ENCODE measurements around the gene LEF1.

LEF1 gene

GRCh38 chr4:108060164-108060563, 108.6 kb downstream of the LEF1 start:
- peak; percentile 39 for DNase-seq (ENCODE audit: extremely low spot score)
- ChIA-PET POLR2A (no interaction called here), CTCF (interaction anchor here (0.9 to 1.2 kb wide), 2 partner anchors 26 to 512 kb away, joined by 3 to 5 read pairs; no protein-coding TSS in a partner anchor)
- TF ChIP-seq BHLHE40 (IDR thresholded peaks at IDR 0.05; ENCODE audit: borderline replicate concordance) (no peak), FOXK2 (IDR thresholded peaks at IDR 0.05) (no peak), SP1 (IDR thresholded peaks at IDR 0.05) (no peak), ELF4 (IDR thresholded peaks at IDR 0.05) (no peak), LEF1 (IDR thresholded peaks at IDR 0.05; ENCODE audit: borderline replicate concordance) (no peak), NFRKB (IDR thresholded peaks at IDR 0.05) (no peak), ARNT (IDR thresholded peaks at IDR 0.05) (no peak), HDGF (IDR thresholded peaks at IDR 0.05; ENCODE audit: borderline replicate concordance) (no peak), L3MBTL2 (conservative IDR thresholded peaks at IDR 0.05) (no peak), PKNOX1 (IDR thresholded peaks at IDR 0.05) (no peak), TARDBP (IDR thresholded peaks at IDR 0.05) (no peak), SUZ12 (IDR thresholded peaks at IDR 0.05) (no peak), FOXM1 (IDR thresholded peaks at IDR 0.05; ENCODE audit: borderline replicate concordance) (no peak), ZNF384 (IDR thresholded peaks at IDR 0.05) (no peak), CTBP1 (IDR thresholded peaks at IDR 0.05; ENCODE audit: borderline replicate concordance) (no peak), FOXA1 (IDR thresholded peaks at IDR 0.05) (no peak)

- TF ChIP-seq ZNF384 (IDR thresholded peaks at IDR 0.05) = no peak
- TF ChIP-seq FOXA1 (IDR thresholded peaks at IDR 0.05) = no peak
- no peak for TF ChIP-seq FOXM1 (IDR thresholded peaks at IDR 0.05; ENCODE audit: borderline replicate concordance)
- TF ChIP-seq CTBP1 (IDR thresholded peaks at IDR 0.05; ENCODE audit: borderline replicate concordance) = no peak
- no peak for TF ChIP-seq SUZ12 (IDR thresholded peaks at IDR 0.05)
- TF ChIP-seq LEF1 (IDR thresholded peaks at IDR 0.05; ENCODE audit: borderline replicate concordance) = no peak
- no peak for TF ChIP-seq ELF4 (IDR thresholded peaks at IDR 0.05)
- TF ChIP-seq PKNOX1 (IDR thresholded peaks at IDR 0.05) = no peak
- TF ChIP-seq TARDBP (IDR thresholded peaks at IDR 0.05) = no peak
- TF ChIP-seq NFRKB (IDR thresholded peaks at IDR 0.05) = no peak
- no peak for TF ChIP-seq FOXK2 (IDR thresholded peaks at IDR 0.05)
- ChIA-PET POLR2A (no interaction called here), CTCF (no interaction called here)
- DNase-seq (ENCODE audit: extremely low spot score) = no peak
Measured at GRCh38 chr4:108058685-108059440, 109.9 kb downstream of the LEF1 start.

GRCh38 chr4:108056418-108056817, 112.3 kb downstream of the LEF1 start:
- no peak for DNase-seq (ENCODE audit: extremely low spot score)
- ChIA-PET POLR2A (no interaction called here), CTCF (no interaction called here)
- TF ChIP-seq FOXM1 (IDR thresholded peaks at IDR 0.05; ENCODE audit: borderline replicate concordance) (no peak), NFRKB (IDR thresholded peaks at IDR 0.05) (no peak), BHLHE40 (IDR thresholded peaks at IDR 0.05; ENCODE audit: borderline replicate concordance) (no peak), SP1 (IDR thresholded peaks at IDR 0.05) (no peak), HDGF (IDR thresholded peaks at IDR 0.05; ENCODE audit: borderline replicate concordance) (no peak), L3MBTL2 (conservative IDR thresholded peaks at IDR 0.05) (no peak), PKNOX1 (IDR thresholded peaks at IDR 0.05) (no peak), ELF4 (IDR thresholded peaks at IDR 0.05) (no peak), ZNF384 (IDR thresholded peaks at IDR 0.05) (no peak), FOXK2 (IDR thresholded peaks at IDR 0.05) (no peak), SUZ12 (IDR thresholded peaks at IDR 0.05) (no peak), TARDBP (IDR thresholded peaks at IDR 0.05) (no peak), LEF1 (IDR thresholded peaks at IDR 0.05; ENCODE audit: borderline replicate concordance) (no peak), ARNT (IDR thresholded peaks at IDR 0.05) (no peak), CTBP1 (IDR thresholded peaks at IDR 0.05; ENCODE audit: borderline replicate concordance) (no peak), FOXA1 (IDR thresholded peaks at IDR 0.05) (no peak)

GRCh38 chr4:108055787-108056186, 112.9 kb downstream of the LEF1 start:
- CTCF ChIA-PET = interaction anchor here (1.1 kb wide), 1 partner anchor 10 kb away, joined by 3 read pairs; no protein-coding TSS in a partner anchor
- TF ChIP-seq PKNOX1 (IDR thresholded peaks at IDR 0.05) (no peak), FOXM1 (IDR thresholded peaks at IDR 0.05; ENCODE audit: borderline replicate concordance) (no peak), SP1 (IDR thresholded peaks at IDR 0.05) (no peak), SUZ12 (IDR thresholded peaks at IDR 0.05) (no peak), TARDBP (IDR thresholded peaks at IDR 0.05) (no peak), ZNF384 (IDR thresholded peaks at IDR 0.05) (no peak), ELF4 (IDR thresholded peaks at IDR 0.05) (no peak), FOXA1 (IDR thresholded peaks at IDR 0.05) (no peak), L3MBTL2 (conservative IDR thresholded peaks at IDR 0.05) (no peak), BHLHE40 (IDR thresholded peaks at IDR 0.05; ENCODE audit: borderline replicate concordance) (no peak), CTBP1 (IDR thresholded peaks at IDR 0.05; ENCODE audit: borderline replicate concordance) (no peak), LEF1 (IDR thresholded peaks at IDR 0.05; ENCODE audit: borderline replicate concordance) (no peak), ARNT (IDR thresholded peaks at IDR 0.05) (no peak), NFRKB (IDR thresholded peaks at IDR 0.05) (no peak), FOXK2 (IDR thresholded peaks at IDR 0.05) (no peak), HDGF (IDR thresholded peaks at IDR 0.05; ENCODE audit: borderline replicate concordance) (no peak)
- no peak for DNase-seq (ENCODE audit: extremely low spot score)
- POLR2A ChIA-PET = no interaction called here

GRCh38 chr4:108054025-108054638, 114.6 kb downstream of the LEF1 start:
- ChIA-PET CTCF (no interaction called here), POLR2A (interaction anchor here (0.8 kb wide), 1 partner anchor 169 kb away, joined by 3 read pairs; no protein-coding TSS in a partner anchor)
- DNase-seq (ENCODE audit: extremely low spot score) = no peak
- TF ChIP-seq ZNF384 (IDR thresholded peaks at IDR 0.05) (no peak), ARNT (IDR thresholded peaks at IDR 0.05) (no peak), BHLHE40 (IDR thresholded peaks at IDR 0.05; ENCODE audit: borderline replicate concordance) (no peak), HDGF (IDR thresholded peaks at IDR 0.05; ENCODE audit: borderline replicate concordance) (no peak), LEF1 (IDR thresholded peaks at IDR 0.05; ENCODE audit: borderline replicate concordance) (no peak), FOXM1 (IDR thresholded peaks at IDR 0.05; ENCODE audit: borderline replicate concordance) (no peak), ELF4 (IDR thresholded peaks at IDR 0.05) (no peak), SUZ12 (IDR thresholded peaks at IDR 0.05) (no peak), PKNOX1 (IDR thresholded peaks at IDR 0.05) (no peak), CTBP1 (IDR thresholded peaks at IDR 0.05; ENCODE audit: borderline replicate concordance) (no peak), L3MBTL2 (conservative IDR thresholded peaks at IDR 0.05) (no peak), NFRKB (IDR thresholded peaks at IDR 0.05) (no peak), TARDBP (IDR thresholded peaks at IDR 0.05) (no peak), SP1 (IDR thresholded peaks at IDR 0.05) (no peak), FOXK2 (IDR thresholded peaks at IDR 0.05) (no peak), FOXA1 (IDR thresholded peaks at IDR 0.05) (no peak)

Measured in HEK293T (cell line).